Hematopoietic multipotent progenitor cell treated with erythropoietin and hydrocortisone succinate and interleukin-3 and kit ligand, for 6 days (in vitro differentiated cells): ENCODE measurements around the gene ATL2.
"Not testable (repeated sequence)": the region's sequence is repeated elsewhere in the genome, so short reads cannot be mapped to it uniquely, and the experiment has no call there.

Experiments
- DNase-seq: peaks from one replicate; pipeline ENCODE4 v3.0.0-alpha.2; 2015

ATL2 gene

GRCh38 chr2:38268691-38269327 is 108.3 kb downstream of the ATL2 start:
- no peak for DNase-seq

GRCh38 chr2:38268001-38268400 is 109.1 kb downstream of the ATL2 start:
- no peak for DNase-seq

- DNase-seq: no peak
Observed at GRCh38 chr2:38267270-38267925, 109.7 kb downstream of the ATL2 start.

GRCh38 chr2:38266382-38267061 is 110.6 kb downstream of the ATL2 start:
- peak; percentile 22 for DNase-seq

GRCh38 chr2:38265461-38265860 is 111.6 kb downstream of the ATL2 start:
- no peak for DNase-seq

- peak; percentile 62 for DNase-seq
Observed at GRCh38 chr2:38264396-38265221, 112.5 kb downstream of the ATL2 start.

- no peak for DNase-seq
Observed at GRCh38 chr2:38263293-38263692, 113.8 kb downstream of the ATL2 start.

- DNase-seq: no peak
Observed at GRCh38 chr2:38262069-38262871, 114.8 kb downstream of the ATL2 start.

GRCh38 chr2:38261569-38262068 is 115.5 kb downstream of the ATL2 start:
- no peak for DNase-seq

GRCh38 chr2:38260972-38261371 is 116.1 kb downstream of the ATL2 start:
- DNase-seq: no peak

- DNase-seq: no peak
Observed at GRCh38 chr2:38260469-38260868, 116.6 kb downstream of the ATL2 start.

- DNase-seq: no peak
Observed at GRCh38 chr2:38259311-38259710, 117.8 kb downstream of the ATL2 start.

- not testable (repeated sequence) for DNase-seq
Observed at GRCh38 chr2:38257680-38258079, 119.4 kb downstream of the ATL2 start.

GRCh38 chr2:38256610-38257009 is 120.5 kb downstream of the ATL2 start:
- no peak for DNase-seq

- no peak for DNase-seq
Observed at GRCh38 chr2:38255211-38255610, 121.9 kb downstream of the ATL2 start.

- DNase-seq: no peak
Observed at GRCh38 chr2:38254796-38255195, 122.3 kb downstream of the ATL2 start.

- no peak for DNase-seq
Observed at GRCh38 chr2:38251940-38252339, 125.1 kb downstream of the ATL2 start.

GRCh38 chr2:38248707-38249106 is 128.4 kb downstream of the ATL2 start:
- no peak for DNase-seq

- DNase-seq: no peak
Observed at GRCh38 chr2:38248255-38248654, 128.8 kb downstream of the ATL2 start.

- DNase-seq: no peak
Observed at GRCh38 chr2:38246105-38246504, 131.0 kb downstream of the ATL2 start.

GRCh38 chr2:38245114-38245641 is 131.9 kb downstream of the ATL2 start:
- peak; percentile 12 for DNase-seq

GRCh38 chr2:38244301-38244700 is 132.8 kb downstream of the ATL2 start:
- no peak for DNase-seq
